ENCODE measurements around the gene USP11. TPM values are rescaled to one million over a fixed set of nuclear protein-coding genes. Genes with fewer than 3 reads are reported as not detected.

USP11 gene
- polyA plus RNA-seq, 1 donor (not counting 4 experiments of a cell fraction or from before 2014, with no cell fraction given), result 6.3 TPM

DNA sequence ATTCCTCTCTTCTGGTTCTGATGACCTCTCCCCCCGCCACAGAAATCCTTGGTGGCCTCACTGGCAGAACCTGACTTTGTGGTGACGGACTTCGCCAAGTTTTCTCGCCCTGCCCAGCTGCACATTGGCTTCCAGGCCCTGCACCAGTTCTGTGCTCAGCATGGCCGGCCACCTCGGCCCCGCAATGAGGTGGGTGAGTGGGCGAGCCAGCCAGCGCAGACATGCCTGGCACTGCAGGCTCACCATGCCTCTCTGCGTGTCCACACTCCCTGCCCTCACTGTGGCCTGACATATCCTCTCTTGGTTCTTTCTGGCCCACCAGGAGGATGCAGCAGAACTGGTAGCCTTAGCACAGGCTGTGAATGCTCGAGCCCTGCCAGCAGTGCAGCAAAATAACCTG is 30.5 kb upstream of the USP11 start:
- Histone ChIP-seq H3K9me1 (ENCODE audit: control insufficient read depth, extremely low read depth, insufficient read depth, low read length) (no peaks in the 10 kb centered on the region), H2AFZ (ENCODE audit: control insufficient read depth, low read length) (no peak overlapping the region), H3K4me1 (ENCODE audit: control insufficient read depth, extremely low read depth, insufficient read depth, low read length) (no peaks in the 10 kb centered on the region), H3K79me2 (ENCODE audit: control insufficient read depth, insufficient read depth, low read length) (peaks cover 38% of the 10 kb centered on the region), H3K36me3 (ENCODE audit: control insufficient read depth in 2 of 2, extremely low read depth in 1 of 2, insufficient read depth in 2 of 2, low read length in 2 of 2) (peaks cover 66 to 85% of the 10 kb centered on the region in 2 experiments), H4K20me1 (ENCODE audit: control insufficient read depth, extremely low read depth, insufficient read depth, low read length) (peaks cover 17% of the 10 kb centered on the region), H3K4me3 (ENCODE audit: control insufficient read depth in 2 of 3, extremely low read depth in 1 of 3, insufficient read depth in 2 of 3, low read depth in 1 of 3, low read length in 3 of 3) (no peak overlapping the region), H3K9ac (ENCODE audit: control insufficient read depth, extremely low read depth, insufficient read depth, low read length) (no peak overlapping the region), H3K27ac (ENCODE audit: control insufficient read depth, insufficient read depth, low read length) (no peak overlapping the region), H3K4me2 (ENCODE audit: control insufficient read depth, extremely low read depth, insufficient read depth, low read depth, low read length) (no peak overlapping the region), H3K27me3 (ENCODE audit: control insufficient read depth, extremely low read depth, insufficient read depth, low read length) (no peaks in the 10 kb centered on the region), H3K9me3 (ENCODE audit: control insufficient read depth, low read depth, low read length) (no peaks in the 10 kb centered on the region)
- FAIRE-seq, result no peak
- TF ChIP-seq, protein P1, sequence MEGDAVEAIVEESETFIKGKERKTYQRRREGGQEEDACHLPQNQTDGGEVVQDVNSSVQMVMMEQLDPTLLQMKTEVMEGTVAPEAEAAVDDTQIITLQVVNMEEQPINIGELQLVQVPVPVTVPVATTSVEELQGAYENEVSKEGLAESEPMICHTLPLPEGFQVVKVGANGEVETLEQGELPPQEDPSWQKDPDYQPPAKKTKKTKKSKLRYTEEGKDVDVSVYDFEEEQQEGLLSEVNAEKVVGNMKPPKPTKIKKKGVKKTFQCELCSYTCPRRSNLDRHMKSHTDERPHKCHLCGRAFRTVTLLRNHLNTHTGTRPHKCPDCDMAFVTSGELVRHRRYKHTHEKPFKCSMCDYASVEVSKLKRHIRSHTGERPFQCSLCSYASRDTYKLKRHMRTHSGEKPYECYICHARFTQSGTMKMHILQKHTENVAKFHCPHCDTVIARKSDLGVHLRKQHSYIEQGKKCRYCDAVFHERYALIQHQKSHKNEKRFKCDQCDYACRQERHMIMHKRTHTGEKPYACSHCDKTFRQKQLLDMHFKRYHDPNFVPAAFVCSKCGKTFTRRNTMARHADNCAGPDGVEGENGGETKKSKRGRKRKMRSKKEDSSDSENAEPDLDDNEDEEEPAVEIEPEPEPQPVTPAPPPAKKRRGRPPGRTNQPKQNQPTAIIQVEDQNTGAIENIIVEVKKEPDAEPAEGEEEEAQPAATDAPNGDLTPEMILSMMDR (optimal IDR thresholded peaks at IDR 0.05 in 1 of 3, IDR thresholded peaks at IDR 0.05 in 1 of 3, conservative IDR thresholded peaks at IDR 0.05 in 1 of 3; ENCODE audit: extremely low read depth in 1 of 3, insufficient read depth in 2 of 3, low read length in 3 of 3), result no peak
- no peak for TF ChIP-seq EZH2 (IDR thresholded peaks at IDR 0.05; ENCODE audit: low read length)
- no peak for DNase-seq (ENCODE audit: low read depth, low spot score)
- dilution Hi-C loops (cut with MboI; ENCODE audit: extremely low pct_ligation_motif_present, low sequenced_read_pairs), result no loop called here

DNA sequence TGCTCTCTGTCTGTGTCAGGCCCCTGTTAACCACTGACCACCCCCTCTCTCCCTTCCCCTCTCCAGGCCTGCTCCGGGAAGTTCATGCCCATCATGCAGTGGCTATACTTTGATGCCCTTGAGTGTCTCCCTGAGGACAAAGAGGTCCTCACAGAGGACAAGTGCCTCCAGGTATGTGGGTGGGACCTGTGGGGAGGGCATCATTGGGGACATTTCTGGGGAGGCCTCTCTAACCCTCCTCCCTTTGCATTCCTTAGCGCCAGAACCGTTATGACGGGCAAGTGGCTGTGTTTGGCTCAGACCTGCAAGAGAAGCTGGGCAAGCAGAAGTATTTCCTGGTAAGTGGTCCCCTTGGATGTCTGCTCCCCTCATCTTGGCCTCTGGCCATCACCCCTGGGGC is 29.9 kb upstream of the USP11 start:
- H3K4me3 ChIP-seq (ENCODE audit: control insufficient read depth in 2 of 3, extremely low read depth in 1 of 3, insufficient read depth in 2 of 3, low read depth in 1 of 3, low read length in 3 of 3), result no peak overlapping the region
- no peaks in the 10 kb centered on the region for H3K27me3 ChIP-seq (ENCODE audit: control insufficient read depth, extremely low read depth, insufficient read depth, low read length)
- peaks cover 67 to 85% of the 10 kb centered on the region in 2 experiments for H3K36me3 ChIP-seq (ENCODE audit: control insufficient read depth in 2 of 2, extremely low read depth in 1 of 2, insufficient read depth in 2 of 2, low read length in 2 of 2)
- peaks cover 33% of the 10 kb centered on the region for H3K79me2 ChIP-seq (ENCODE audit: control insufficient read depth, insufficient read depth, low read length)
- no peak overlapping the region for H2AFZ ChIP-seq (ENCODE audit: control insufficient read depth, low read length)
- no peak overlapping the region for H3K27ac ChIP-seq (ENCODE audit: control insufficient read depth, insufficient read depth, low read length)
- peaks cover 11% of the 10 kb centered on the region for H4K20me1 ChIP-seq (ENCODE audit: control insufficient read depth, extremely low read depth, insufficient read depth, low read length)
- no peak overlapping the region for H3K4me2 ChIP-seq (ENCODE audit: control insufficient read depth, extremely low read depth, insufficient read depth, low read depth, low read length)
- dilution Hi-C loops (cut with MboI; ENCODE audit: extremely low pct_ligation_motif_present, low sequenced_read_pairs), result no loop called here
- DNase-seq (ENCODE audit: low read depth, low spot score) (no peak), FAIRE-seq (no peak)
- no peaks in the 10 kb centered on the region for H3K4me1 ChIP-seq (ENCODE audit: control insufficient read depth, extremely low read depth, insufficient read depth, low read length)
- H3K9me1 ChIP-seq (ENCODE audit: control insufficient read depth, extremely low read depth, insufficient read depth, low read length), result no peaks in the 10 kb centered on the region
- H3K9me3 ChIP-seq (ENCODE audit: control insufficient read depth, low read depth, low read length), result no peaks in the 10 kb centered on the region
- no peak overlapping the region for H3K9ac ChIP-seq (ENCODE audit: control insufficient read depth, extremely low read depth, insufficient read depth, low read length)
- TF ChIP-seq EZH2 (IDR thresholded peaks at IDR 0.05; ENCODE audit: low read length), result no peak
- TF ChIP-seq, protein P1 (optimal IDR thresholded peaks at IDR 0.05 in 1 of 3, IDR thresholded peaks at IDR 0.05 in 1 of 3, conservative IDR thresholded peaks at IDR 0.05 in 1 of 3; ENCODE audit: extremely low read depth in 1 of 3, insufficient read depth in 2 of 3, low read length in 3 of 3), result no peak
